Bronchial epithelial cell (primary cell): ENCODE measurements around the gene TRABD2B. TPM values are rescaled to one million over a fixed set of nuclear protein-coding genes. Genes with fewer than 3 reads are reported as not detected.

Experiments
- DNase-seq: peaks from one replicate; pipeline ENCODE4 v3.0.0-alpha.2; 2010; ENCODE audit warnings: low read depth
- FAIRE-seq: peaks from 2 replicates; lab custom pipeline; 2011; peaks lifted over from hg19 to GRCh38; lab: Jason Lieb, UNC
- H3K27me3 ChIP-seq: 2 replicates; pipeline ENCODE4 v1.5.1; 2011; ENCODE audit warnings: low read length; ENCODE audit not compliant: control insufficient read depth, insufficient read depth
- H3K36me3 ChIP-seq: 2 replicates; pipeline ENCODE4 v1.5.1; 2011; ENCODE audit warnings: low read length; ENCODE audit not compliant: control insufficient read depth, insufficient read depth
- H3K4me3 ChIP-seq: 2 replicates; pipeline ENCODE4 v1.5.1; 2011; ENCODE audit warnings: mild to moderate bottlenecking, low read depth, low read length, control low read depth
- CTCF ChIP-seq: IDR thresholded peaks from 2 replicates; pipeline ENCODE4 v1.5.1; 2011; ENCODE audit warnings: mild to moderate bottlenecking, moderate library complexity, low read length, control low read depth, inconsistent platforms; ENCODE audit not compliant: insufficient read depth, severe bottlenecking
- total RNA-seq: library from RNA; depleted of rRNA; stranded (reverse); fragments of >200 nt; gene quantifications from 2 replicates; pipeline ENCODE4 v1.2.1, GENCODE V29; 2014

TRABD2B gene
- total RNA-seq, 1 donor from 2014 or later = under 0.01 TPM

- no peak for DNase-seq
- H3K4me3 ChIP-seq = no peak overlapping the region
- no peak for FAIRE-seq
- no peak for TF ChIP-seq CTCF
- H3K36me3 ChIP-seq = no peaks in the 10 kb centered on the region
- H3K27me3 ChIP-seq = no peaks in the 10 kb centered on the region
Observed at GRCh38 chr1:47935163-47935562, 62.0 kb downstream of the TRABD2B start.

GRCh38 chr1:47934243-47934805, 62.9 kb downstream of the TRABD2B start:
- DNase-seq (no peak), FAIRE-seq (no peak)
- H3K27me3 ChIP-seq = no peaks in the 10 kb centered on the region
- H3K36me3 ChIP-seq = no peaks in the 10 kb centered on the region
- H3K4me3 ChIP-seq = no peak overlapping the region
- no peak for TF ChIP-seq CTCF

GRCh38 chr1:47932743-47933142, 64.4 kb downstream of the TRABD2B start:
- TF ChIP-seq CTCF = no peak
- Histone ChIP-seq H3K4me3 (no peak overlapping the region), H3K27me3 (peaks cover 1% of the 10 kb centered on the region), H3K36me3 (no peaks in the 10 kb centered on the region)
- DNase-seq = no peak
- FAIRE-seq = no peak

- peak; percentile 42 for TF ChIP-seq CTCF
- Histone ChIP-seq H3K27me3 (peaks cover 1% of the 10 kb centered on the region), H3K36me3 (no peaks in the 10 kb centered on the region), H3K4me3 (no peak overlapping the region)
- FAIRE-seq (no peak), DNase-seq (peak; percentile 33)
Observed at GRCh38 chr1:47931395-47931794, 65.8 kb downstream of the TRABD2B start.

GRCh38 chr1:47930210-47930840, 66.9 kb downstream of the TRABD2B start:
- Histone ChIP-seq H3K27me3 (peaks cover 1% of the 10 kb centered on the region), H3K36me3 (no peaks in the 10 kb centered on the region), H3K4me3 (no peak overlapping the region)
- DNase-seq (no peak), FAIRE-seq (no peak)
- no peak for TF ChIP-seq CTCF
